Glomerular visceral epithelial cell (primary cell): ENCODE data around the gene MPI.
"Not testable (repeated sequence)": the region's sequence is repeated elsewhere in the genome, so short reads cannot be mapped to it uniquely, and the experiment has no call there.

Experiments
- DNase-seq: peaks from one replicate; pipeline ENCODE4 v3.0.0-alpha.2; 2016; ENCODE audit errors: extremely low spot score

MPI gene

GRCh38 chr15:74891469-74891868 lies 1.6 kb downstream of the MPI start:
- DNase-seq = no peak

- DNase-seq = no peak
Measured at GRCh38 chr15:74892313-74892712, 2.5 kb downstream of the MPI start.

GRCh38 chr15:74892931-74893330 lies 3.1 kb downstream of the MPI start:
- no peak for DNase-seq

GRCh38 chr15:74893627-74894026 lies 3.8 kb downstream of the MPI start:
- no peak for DNase-seq

GRCh38 chr15:74894383-74894782 lies 4.5 kb downstream of the MPI start:
- DNase-seq = not testable (repeated sequence)

GRCh38 chr15:74895830-74896229 lies 6.0 kb downstream of the MPI start:
- no peak for DNase-seq

- no peak for DNase-seq
Measured at GRCh38 chr15:74896316-74896715, 6.5 kb downstream of the MPI start.

- DNase-seq = no peak
Measured at GRCh38 chr15:74897300-74897701, 7.5 kb downstream of the MPI start.

- DNase-seq = peak; percentile 69
Measured at GRCh38 chr15:74901612-74902063, 11.8 kb downstream of the MPI start.

GRCh38 chr15:74902295-74903075 lies 12.6 kb downstream of the MPI start:
- DNase-seq = no peak

GRCh38 chr15:74903676-74904075 lies 13.8 kb downstream of the MPI start:
- DNase-seq = no peak

- DNase-seq = no peak
Measured at GRCh38 chr15:74904190-74904805, 14.5 kb downstream of the MPI start.

- peak; percentile 41 for DNase-seq
Measured at GRCh38 chr15:74906067-74906449, 16.2 kb downstream of the MPI start.

- DNase-seq = peak; percentile 85
Measured at GRCh38 chr15:74906450-74907162, 16.8 kb downstream of the MPI start, which contains the start of gene FAM219B. Gene FAM219B, minus strand, starts transcription at chr15:74906851. Its CDS starts 51 bp downstream, at chr15:74906800.

GRCh38 chr15:74907163-74907870 lies 17.5 kb downstream of the MPI start:
- DNase-seq = no peak

- no peak for DNase-seq
Measured at GRCh38 chr15:74908635-74909034, 18.8 kb downstream of the MPI start.

GRCh38 chr15:74913041-74913440 lies 23.2 kb downstream of the MPI start:
- DNase-seq = no peak

- not testable (repeated sequence) for DNase-seq
Measured at GRCh38 chr15:74913799-74914198, 24.0 kb downstream of the MPI start.

- peak; percentile 49 for DNase-seq
Measured at GRCh38 chr15:74917676-74918075, 27.8 kb downstream of the MPI start.

GRCh38 chr15:74920456-74920855 lies 30.6 kb downstream of the MPI start:
- DNase-seq = no peak

- no peak for DNase-seq
Measured at GRCh38 chr15:74924525-74924924, 34.7 kb downstream of the MPI start.

- DNase-seq = no peak
Measured at GRCh38 chr15:74928771-74929198, 38.9 kb downstream of the MPI start.
